SJSA1 (cell line): Measurements from ENCODE around the gene NOG. TPM values are rescaled to one million over a fixed set of nuclear protein-coding genes. Genes with fewer than 3 reads are reported as not detected.

Experiments used
- DNase-seq, 2 experiments: peaks; one replicate each; pipeline ENCODE4 v3.0.0-alpha.2; 2015 to 2020; ENCODE audit warnings: low spot score in 2 of 2, low read depth in 1 of 2
- H3K27ac ChIP-seq: fragments of 250-450 bp; sonication (Bioruptor Pico); 2 replicates; pipeline ENCODE4 v1.5.1; 2020; ENCODE audit warnings: mild to moderate bottlenecking, moderate library complexity
- H3K27me3 ChIP-seq: fragments of 250-450 bp; sonication (Bioruptor Pico); replicated peaks from 2 replicates; pipeline ENCODE4 v1.5.1; 2020; ENCODE audit warnings: mild to moderate bottlenecking, moderate library complexity
- H3K36me3 ChIP-seq: fragments of 250-450 bp; sonication (Bioruptor Pico); 2 replicates; pipeline ENCODE4 v1.5.1; 2020; ENCODE audit warnings: mild to moderate bottlenecking
- H3K4me1 ChIP-seq: fragments of 250-450 bp; sonication (Bioruptor Pico); replicated peaks from 2 replicates; pipeline ENCODE4 v1.6.1; 2021; ENCODE audit warnings: mild to moderate bottlenecking
- H3K4me3 ChIP-seq: fragments of 250-450 bp; sonication (Bioruptor Pico); 2 replicates; pipeline ENCODE4 v1.5.1; 2020; ENCODE audit warnings: mild to moderate bottlenecking
- H3K9me3 ChIP-seq: fragments of 250-450 bp; sonication (Bioruptor Pico); replicated peaks from 2 replicates; pipeline ENCODE4 v1.5.1; 2020; ENCODE audit warnings: mild to moderate bottlenecking
- total RNA-seq: library from RNA; depleted of rRNA; stranded (reverse); fragments of >200 nt; shearing (Covaris generic); gene quantifications from 2 replicates; pipeline ENCODE4 v1.2.3, GENCODE V29; 2014

The NOG gene
- total RNA-seq, 1 experiment from 2014 or later, result 11.0 TPM

GRCh38 chr17:56587298-56587697, 6.2 kb upstream of the NOG start:
- Histone ChIP-seq H3K36me3 (no peaks in the 10 kb centered on the region), H3K4me3 (no peak overlapping the region), H3K4me1 (peaks cover 3% of the 10 kb centered on the region), H3K9me3 (peaks cover 2% of the 10 kb centered on the region; the same call in 1 of the 2 replicates), H3K27me3 (peaks cover 36% of the 10 kb centered on the region), H3K27ac (no peak overlapping the region)
- DNase-seq, result no peak

- peaks cover 41% of the 10 kb centered on the region for H3K4me1 ChIP-seq
- peaks cover 41% of the 10 kb centered on the region for H3K27me3 ChIP-seq
- H3K36me3 ChIP-seq, result no peaks in the 10 kb centered on the region
- H3K27ac ChIP-seq, result no peak overlapping the region; the same call in 1 of the 2 replicates
- H3K4me3 ChIP-seq, result peak overlapping the region; percentile 52
- DNase-seq, result peak; percentile 65 to 90
- H3K9me3 ChIP-seq, result peaks cover 3% of the 10 kb centered on the region; the same call in 1 of the 2 replicates
These were observed 913 bp upstream of the NOG start for GRCh38 chr17:56592487-56593085.

- Histone ChIP-seq H3K27me3 (peaks cover 41% of the 10 kb centered on the region), H3K36me3 (no peaks in the 10 kb centered on the region), H3K4me3 (peak overlapping the region; percentile 52), H3K27ac (no peak overlapping the region; the same call in 1 of the 2 replicates), H3K4me1 (peaks cover 46% of the 10 kb centered on the region), H3K9me3 (peaks cover 3% of the 10 kb centered on the region; the same call in 1 of the 2 replicates)
- DNase-seq, result peak in 1 of 2 experiments; percentile 78
These were observed 333 bp upstream of the NOG start for GRCh38 chr17:56593086-56593645.

GRCh38 chr17:56594320-56595107, 1.0 kb downstream of the NOG start:
- Histone ChIP-seq H3K27ac (no peak overlapping the region; the same call in 1 of the 2 replicates), H3K9me3 (peaks cover 3% of the 10 kb centered on the region; the same call in 1 of the 2 replicates), H3K4me1 (peaks cover 56% of the 10 kb centered on the region), H3K27me3 (peaks cover 34% of the 10 kb centered on the region), H3K4me3 (peak overlapping the region; percentile 52), H3K36me3 (no peaks in the 10 kb centered on the region)
- DNase-seq, result peak in 1 of 2 experiments; percentile 62

GRCh38 chr17:56595108-56595418, 1.6 kb downstream of the NOG start:
- Histone ChIP-seq H3K4me3 (peak overlapping the region; percentile 52; the same call in 1 of the 2 replicates), H3K27ac (no peak overlapping the region), H3K9me3 (peaks cover 3% of the 10 kb centered on the region; the same call in 1 of the 2 replicates), H3K27me3 (peaks cover 29% of the 10 kb centered on the region), H3K36me3 (no peaks in the 10 kb centered on the region), H3K4me1 (peaks cover 56% of the 10 kb centered on the region)
- no peak for DNase-seq

- Histone ChIP-seq H3K36me3 (no peaks in the 10 kb centered on the region), H3K4me1 (peaks cover 56% of the 10 kb centered on the region), H3K27me3 (peaks cover 22% of the 10 kb centered on the region), H3K9me3 (peaks cover 3% of the 10 kb centered on the region; the same call in 1 of the 2 replicates), H3K27ac (no peak overlapping the region), H3K4me3 (peak overlapping the region; percentile 21)
- peak; percentile 50 to 63 for DNase-seq
These were observed 2.6 kb downstream of the NOG start for GRCh38 chr17:56595831-56596690.

- peak in 1 of 2 experiments; percentile 55 for DNase-seq
These were observed 3.4 kb downstream of the NOG start for GRCh38 chr17:56596691-56597494.

GRCh38 chr17:56597495-56597990, 4.0 kb downstream of the NOG start:
- H3K36me3 ChIP-seq, result no peaks in the 10 kb centered on the region
- peak; percentile 24 to 66 for DNase-seq
- H3K27ac ChIP-seq, result no peak overlapping the region
- H3K9me3 ChIP-seq, result no peaks in the 10 kb centered on the region; the same call in 1 of the 2 replicates
- H3K27me3 ChIP-seq, result peaks cover 18% of the 10 kb centered on the region; the same call in 1 of the 2 replicates
- H3K4me3 ChIP-seq, result peak overlapping the region; percentile 31
- H3K4me1 ChIP-seq, result peaks cover 51% of the 10 kb centered on the region

More at GRCh38 chr17:56596691-56597494, 3.4 kb downstream of the NOG start:
- Histone ChIP-seq H3K27me3 (peaks cover 18% of the 10 kb centered on the region), H3K4me3 (peak overlapping the region; percentile 31), H3K27ac (peak overlapping the region; percentile 37; the same call in 1 of the 2 replicates), H3K4me1 (peaks cover 56% of the 10 kb centered on the region), H3K9me3 (peaks cover 3% of the 10 kb centered on the region; the same call in 1 of the 2 replicates), H3K36me3 (no peaks in the 10 kb centered on the region)

- no peaks in the 10 kb centered on the region; the same call in 1 of the 2 replicates for H3K9me3 ChIP-seq
- DNase-seq, result peak; percentile 64 to 68
- H3K4me1 ChIP-seq, result peaks cover 46% of the 10 kb centered on the region
- H3K36me3 ChIP-seq, result no peaks in the 10 kb centered on the region
- H3K4me3 ChIP-seq, result no peak overlapping the region
- peaks cover 18% of the 10 kb centered on the region; the same call in 1 of the 2 replicates for H3K27me3 ChIP-seq
- H3K27ac ChIP-seq, result no peak overlapping the region
These were observed 5.0 kb downstream of the NOG start for GRCh38 chr17:56598466-56598865.

GRCh38 chr17:56599088-56599487, 5.6 kb downstream of the NOG start:
- no peak for DNase-seq
- Histone ChIP-seq H3K4me3 (no peak overlapping the region), H3K36me3 (no peaks in the 10 kb centered on the region)

GRCh38 chr17:56599566-56599965, 6.1 kb downstream of the NOG start:
- H3K36me3 ChIP-seq, result no peaks in the 10 kb centered on the region
- DNase-seq, result no peak
- H3K27me3 ChIP-seq, result peaks cover 21% of the 10 kb centered on the region; the same call in 1 of the 2 replicates
- H3K27ac ChIP-seq, result no peak overlapping the region
- no peak overlapping the region for H3K4me3 ChIP-seq
- H3K9me3 ChIP-seq, result no peaks in the 10 kb centered on the region; the same call in 1 of the 2 replicates
- H3K4me1 ChIP-seq, result peaks cover 36% of the 10 kb centered on the region

More at GRCh38 chr17:56599088-56599487, 5.6 kb downstream of the NOG start:
- Histone ChIP-seq H3K4me1 (peaks cover 41% of the 10 kb centered on the region), H3K27ac (no peak overlapping the region), H3K27me3 (peaks cover 19% of the 10 kb centered on the region; the same call in 1 of the 2 replicates), H3K9me3 (no peaks in the 10 kb centered on the region; the same call in 1 of the 2 replicates)

- no peak for DNase-seq
- Histone ChIP-seq H3K36me3 (no peaks in the 10 kb centered on the region), H3K27me3 (peaks cover 21% of the 10 kb centered on the region; the same call in 1 of the 2 replicates), H3K4me3 (no peak overlapping the region), H3K27ac (no peak overlapping the region), H3K9me3 (no peaks in the 10 kb centered on the region; the same call in 1 of the 2 replicates), H3K4me1 (peaks cover 31% of the 10 kb centered on the region)
These were observed 6.8 kb downstream of the NOG start for GRCh38 chr17:56600256-56600655.
